Measurements from ENCODE around the gene SLC12A7. TPM values are rescaled to one million over a fixed set of nuclear protein-coding genes. Genes with fewer than 3 reads are reported as not detected.

SLC12A7 gene
- total RNA-seq, 1 experiment from 2014 or later, result 28.1 TPM

DNA sequence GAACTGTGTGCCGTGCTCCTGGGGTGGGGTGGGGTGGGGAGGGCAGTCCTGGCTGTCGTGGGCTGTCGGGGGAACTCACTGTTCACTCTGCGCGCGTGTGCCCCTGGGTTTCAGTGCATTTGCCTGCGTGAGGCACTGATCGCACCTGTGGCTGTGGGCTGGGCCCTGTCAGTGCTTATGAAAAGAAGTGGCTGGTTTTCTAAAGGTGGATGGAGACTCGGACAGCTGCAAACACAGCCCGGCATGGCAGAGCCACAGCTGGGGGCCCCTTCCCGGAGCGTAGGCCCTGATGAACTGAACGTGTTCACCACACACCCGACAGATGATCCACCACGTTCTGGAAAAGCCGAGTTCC lies 60.5 kb downstream of the SLC12A7 start (continued):
- TF ChIP-seq SP1 (CRISPR knock-in tag; conservative IDR thresholded peaks at IDR 0.05), result no peak

- DNase-seq (ENCODE audit: low spot score) (no peak), ATAC-seq (no peak)
- Mint-ChIP-seq H3K27me3 (ENCODE audit: low read depth) (no peaks in the 10 kb centered on the region), H3K9me3 (peaks cover 25% of the 10 kb centered on the region), H3K4me3 (no peak overlapping the region), H3K4me1 (no peaks in the 10 kb centered on the region), H3K27ac (peak overlapping the region; percentile 87), H3K36me3 (peaks cover 23% of the 10 kb centered on the region)
- ChIA-PET POLR2A (no interaction called here), CTCF (interaction anchor here (1.2 kb wide), 1 partner anchor 159 kb away, joined by 3 read pairs; the partner anchor contains the start of gene BRD9)
- TF ChIP-seq ZNF219 (CRISPR knock-in tag; IDR thresholded peaks at IDR 0.05; ENCODE audit: borderline replicate concordance) (no peak), FOXK1 (CRISPR knock-in tag; IDR thresholded peaks at IDR 0.05) (no peak), NR1H2 (CRISPR knock-in tag; IDR thresholded peaks at IDR 0.05) (no peak), SOX15 (CRISPR knock-in tag; IDR thresholded peaks at IDR 0.05) (no peak), JUN (CRISPR knock-in tag; IDR thresholded peaks at IDR 0.05) (no peak)
- TF ChIP-seq, protein P1, sequence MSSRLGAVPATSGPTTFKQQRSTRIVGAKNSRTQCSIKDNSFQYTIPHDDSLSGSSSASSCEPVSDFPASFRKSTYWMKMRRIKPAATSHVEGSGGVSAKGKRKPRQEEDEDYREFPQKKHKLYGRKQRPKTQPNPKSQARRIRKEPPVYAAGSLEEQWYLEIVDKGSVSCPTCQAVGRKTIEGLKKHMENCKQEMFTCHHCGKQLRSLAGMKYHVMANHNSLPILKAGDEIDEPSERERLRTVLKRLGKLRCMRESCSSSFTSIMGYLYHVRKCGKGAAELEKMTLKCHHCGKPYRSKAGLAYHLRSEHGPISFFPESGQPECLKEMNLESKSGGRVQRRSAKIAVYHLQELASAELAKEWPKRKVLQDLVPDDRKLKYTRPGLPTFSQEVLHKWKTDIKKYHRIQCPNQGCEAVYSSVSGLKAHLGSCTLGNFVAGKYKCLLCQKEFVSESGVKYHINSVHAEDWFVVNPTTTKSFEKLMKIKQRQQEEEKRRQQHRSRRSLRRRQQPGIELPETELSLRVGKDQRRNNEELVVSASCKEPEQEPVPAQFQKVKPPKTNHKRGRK (CRISPR knock-in tag; IDR thresholded peaks at IDR 0.05; ENCODE audit: borderline replicate concordance), result no peak
- TF ChIP-seq, protein P2, sequence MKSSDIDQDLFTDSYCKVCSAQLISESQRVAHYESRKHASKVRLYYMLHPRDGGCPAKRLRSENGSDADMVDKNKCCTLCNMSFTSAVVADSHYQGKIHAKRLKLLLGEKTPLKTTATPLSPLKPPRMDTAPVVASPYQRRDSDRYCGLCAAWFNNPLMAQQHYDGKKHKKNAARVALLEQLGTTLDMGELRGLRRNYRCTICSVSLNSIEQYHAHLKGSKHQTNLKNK (CRISPR knock-in tag; IDR thresholded peaks at IDR 0.05), result no peak
- TF ChIP-seq, protein P3, sequence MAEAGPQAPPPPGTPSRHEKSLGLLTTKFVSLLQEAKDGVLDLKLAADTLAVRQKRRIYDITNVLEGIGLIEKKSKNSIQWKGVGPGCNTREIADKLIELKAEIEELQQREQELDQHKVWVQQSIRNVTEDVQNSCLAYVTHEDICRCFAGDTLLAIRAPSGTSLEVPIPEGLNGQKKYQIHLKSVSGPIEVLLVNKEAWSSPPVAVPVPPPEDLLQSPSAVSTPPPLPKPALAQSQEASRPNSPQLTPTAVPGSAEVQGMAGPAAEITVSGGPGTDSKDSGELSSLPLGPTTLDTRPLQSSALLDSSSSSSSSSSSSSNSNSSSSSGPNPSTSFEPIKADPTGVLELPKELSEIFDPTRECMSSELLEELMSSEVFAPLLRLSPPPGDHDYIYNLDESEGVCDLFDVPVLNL (CRISPR knock-in tag; IDR thresholded peaks at IDR 0.05; ENCODE audit: borderline replicate concordance, low read depth), result no peak
Measured at GRCh38 chr5:1050423-1051365, 61.2 kb downstream of the SLC12A7 start.

- TF ChIP-seq ZNF232 (CRISPR knock-in tag; IDR thresholded peaks at IDR 0.05), result no peak
- TF ChIP-seq, protein P4, sequence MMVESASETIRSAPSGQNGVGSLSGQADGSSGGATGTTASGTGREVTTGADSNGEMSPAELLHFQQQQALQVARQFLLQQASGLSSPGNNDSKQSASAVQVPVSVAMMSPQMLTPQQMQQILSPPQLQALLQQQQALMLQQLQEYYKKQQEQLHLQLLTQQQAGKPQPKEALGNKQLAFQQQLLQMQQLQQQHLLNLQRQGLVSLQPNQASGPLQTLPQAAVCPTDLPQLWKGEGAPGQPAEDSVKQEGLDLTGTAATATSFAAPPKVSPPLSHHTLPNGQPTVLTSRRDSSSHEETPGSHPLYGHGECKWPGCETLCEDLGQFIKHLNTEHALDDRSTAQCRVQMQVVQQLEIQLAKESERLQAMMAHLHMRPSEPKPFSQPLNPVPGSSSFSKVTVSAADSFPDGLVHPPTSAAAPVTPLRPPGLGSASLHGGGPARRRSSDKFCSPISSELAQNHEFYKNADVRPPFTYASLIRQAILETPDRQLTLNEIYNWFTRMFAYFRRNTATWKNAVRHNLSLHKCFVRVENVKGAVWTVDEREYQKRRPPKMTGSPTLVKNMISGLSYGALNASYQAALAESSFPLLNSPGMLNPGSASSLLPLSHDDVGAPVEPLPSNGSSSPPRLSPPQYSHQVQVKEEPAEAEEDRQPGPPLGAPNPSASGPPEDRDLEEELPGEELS (CRISPR knock-in tag; IDR thresholded peaks at IDR 0.05), result no peak
- no peak for TF ChIP-seq USF1 (CRISPR knock-in tag; IDR thresholded peaks at IDR 0.05)
- TF ChIP-seq, protein P3 (CRISPR knock-in tag; IDR thresholded peaks at IDR 0.05; ENCODE audit: borderline replicate concordance, low read depth), result no peak
- TF ChIP-seq ZSCAN18 (CRISPR knock-in tag; IDR thresholded peaks at IDR 0.05), result no peak
- TF ChIP-seq, protein P5, sequence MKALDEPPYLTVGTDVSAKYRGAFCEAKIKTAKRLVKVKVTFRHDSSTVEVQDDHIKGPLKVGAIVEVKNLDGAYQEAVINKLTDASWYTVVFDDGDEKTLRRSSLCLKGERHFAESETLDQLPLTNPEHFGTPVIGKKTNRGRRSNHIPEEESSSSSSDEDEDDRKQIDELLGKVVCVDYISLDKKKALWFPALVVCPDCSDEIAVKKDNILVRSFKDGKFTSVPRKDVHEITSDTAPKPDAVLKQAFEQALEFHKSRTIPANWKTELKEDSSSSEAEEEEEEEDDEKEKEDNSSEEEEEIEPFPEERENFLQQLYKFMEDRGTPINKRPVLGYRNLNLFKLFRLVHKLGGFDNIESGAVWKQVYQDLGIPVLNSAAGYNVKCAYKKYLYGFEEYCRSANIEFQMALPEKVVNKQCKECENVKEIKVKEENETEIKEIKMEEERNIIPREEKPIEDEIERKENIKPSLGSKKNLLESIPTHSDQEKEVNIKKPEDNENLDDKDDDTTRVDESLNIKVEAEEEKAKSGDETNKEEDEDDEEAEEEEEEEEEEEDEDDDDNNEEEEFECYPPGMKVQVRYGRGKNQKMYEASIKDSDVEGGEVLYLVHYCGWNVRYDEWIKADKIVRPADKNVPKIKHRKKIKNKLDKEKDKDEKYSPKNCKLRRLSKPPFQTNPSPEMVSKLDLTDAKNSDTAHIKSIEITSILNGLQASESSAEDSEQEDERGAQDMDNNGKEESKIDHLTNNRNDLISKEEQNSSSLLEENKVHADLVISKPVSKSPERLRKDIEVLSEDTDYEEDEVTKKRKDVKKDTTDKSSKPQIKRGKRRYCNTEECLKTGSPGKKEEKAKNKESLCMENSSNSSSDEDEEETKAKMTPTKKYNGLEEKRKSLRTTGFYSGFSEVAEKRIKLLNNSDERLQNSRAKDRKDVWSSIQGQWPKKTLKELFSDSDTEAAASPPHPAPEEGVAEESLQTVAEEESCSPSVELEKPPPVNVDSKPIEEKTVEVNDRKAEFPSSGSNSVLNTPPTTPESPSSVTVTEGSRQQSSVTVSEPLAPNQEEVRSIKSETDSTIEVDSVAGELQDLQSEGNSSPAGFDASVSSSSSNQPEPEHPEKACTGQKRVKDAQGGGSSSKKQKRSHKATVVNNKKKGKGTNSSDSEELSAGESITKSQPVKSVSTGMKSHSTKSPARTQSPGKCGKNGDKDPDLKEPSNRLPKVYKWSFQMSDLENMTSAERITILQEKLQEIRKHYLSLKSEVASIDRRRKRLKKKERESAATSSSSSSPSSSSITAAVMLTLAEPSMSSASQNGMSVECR (CRISPR knock-in tag; IDR thresholded peaks at IDR 0.05; ENCODE audit: borderline replicate concordance), result no peak
- no peak for TF ChIP-seq NFATC4 (CRISPR knock-in tag; IDR thresholded peaks at IDR 0.05)
- H3K9me3 Mint-ChIP-seq, result peaks cover 41% of the 10 kb centered on the region
- ChIA-PET POLR2A (no interaction called here), CTCF (interaction anchor here (0.8 to 1.4 kb wide), 4 partner anchors 59 to 126 kb away, joined by 3 to 4 read pairs (median 3); no protein-coding TSS in a partner anchor)
- H3K27me3 Mint-ChIP-seq (ENCODE audit: low read depth), result peaks cover 10% of the 10 kb centered on the region; the same call in 1 of the 2 replicates
- peaks cover 33% of the 10 kb centered on the region for H3K36me3 Mint-ChIP-seq
- no peak for DNase-seq (ENCODE audit: low spot score)
- no peak overlapping the region for H3K27ac Mint-ChIP-seq
- no peak overlapping the region for H3K4me3 Mint-ChIP-seq
- H3K4me1 Mint-ChIP-seq, result no peaks in the 10 kb centered on the region
- ATAC-seq, result no peak
Measured at GRCh38 chr5:1048861-1049838, 62.7 kb downstream of the SLC12A7 start.
